ENCODE data around the gene FAM47E.
"Not testable (repeated sequence)": the region's sequence is repeated elsewhere in the genome, so short reads cannot be mapped to it uniquely, and the experiment has no call there.

Gene FAM47E

DNA sequence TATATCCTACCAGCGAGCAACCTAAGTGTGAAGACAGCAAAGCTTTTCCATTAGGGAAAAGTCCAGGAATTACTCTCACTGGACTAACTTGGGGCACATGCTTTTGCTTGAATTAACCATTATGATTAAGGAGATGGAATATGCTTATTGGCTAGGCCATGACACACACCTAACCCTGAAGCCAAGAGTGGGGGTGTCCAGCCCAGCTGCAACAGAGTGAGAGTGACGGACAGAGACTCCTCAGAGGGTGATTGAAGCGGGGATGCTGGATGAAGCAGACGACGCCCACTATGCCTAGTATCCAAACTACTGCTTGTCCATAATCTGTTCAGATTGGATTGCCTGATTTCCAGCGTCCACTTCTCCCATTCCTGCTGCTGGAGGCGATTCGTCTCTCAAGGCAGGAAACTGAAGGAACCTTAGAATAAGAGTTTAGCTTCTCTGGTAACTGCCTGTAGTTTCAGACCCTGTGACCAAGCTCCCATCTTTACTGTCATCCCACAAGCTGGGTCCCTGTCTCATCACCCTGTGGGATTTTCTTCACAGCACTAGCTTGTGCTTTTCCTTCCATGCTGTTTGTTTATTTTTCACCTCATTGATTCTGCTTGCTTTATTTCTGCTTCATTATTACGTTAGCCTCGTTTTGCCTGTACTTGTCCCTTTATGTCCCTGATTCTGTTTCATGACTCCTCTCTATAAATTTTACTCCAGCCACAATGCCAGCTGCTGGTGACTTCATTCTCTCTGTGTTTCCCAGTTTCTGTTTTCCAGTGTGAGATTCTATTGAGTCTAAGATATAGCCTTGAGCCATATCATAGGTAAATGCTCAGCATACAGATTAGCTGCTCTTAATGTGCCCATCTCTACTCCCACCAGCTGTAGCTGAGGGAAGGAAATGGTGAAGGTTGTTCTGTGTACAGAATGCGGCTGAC, 19.0 kb downstream of the FAM47E start:
- DNase-seq, result no peak

GRCh38 chr4:76271248-76271647, 19.7 kb downstream of the FAM47E start:
- DNase-seq, result no peak

GRCh38 chr4:76272073-76272472, 20.6 kb downstream of the FAM47E start:
- no peak for DNase-seq

DNA sequence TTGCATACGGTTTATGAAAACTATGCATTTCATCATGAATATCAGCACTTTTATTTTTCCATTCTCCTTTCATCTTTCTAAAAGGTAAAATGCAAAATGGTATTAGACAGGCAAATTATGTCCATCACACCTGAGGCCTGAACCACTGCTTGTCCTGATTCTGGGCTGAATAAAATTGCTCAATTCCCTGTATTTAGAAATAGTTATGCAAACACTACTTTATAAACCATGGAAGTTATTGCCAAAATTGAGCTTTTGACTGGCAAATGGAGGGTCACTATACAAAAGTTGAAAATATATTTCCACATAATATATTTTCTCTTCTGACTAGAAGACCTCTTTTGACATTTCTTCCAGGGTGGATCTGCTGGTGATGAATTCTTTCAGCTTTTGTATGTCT, 21.1 kb downstream of the FAM47E start:
- DNase-seq, result no peak

DNA sequence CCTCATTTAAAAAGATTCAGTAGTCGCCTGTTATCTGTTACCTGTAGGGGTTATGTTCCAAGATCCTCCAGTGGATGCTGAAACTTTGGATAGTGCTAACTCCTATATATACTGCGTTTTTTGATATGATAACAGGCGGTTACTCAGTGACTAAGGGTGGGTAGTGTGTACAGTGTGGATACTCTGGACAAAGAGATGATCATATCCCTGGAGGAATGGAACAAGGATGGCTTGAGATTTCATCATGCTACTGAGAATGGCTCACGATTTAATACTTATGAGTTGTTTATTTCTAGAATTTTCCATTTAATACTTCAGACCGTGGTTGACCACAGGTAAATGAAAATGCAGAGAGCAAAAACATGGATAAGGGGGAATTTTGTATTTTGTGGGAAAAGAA, 21.5 kb downstream of the FAM47E start:
- no peak for DNase-seq

- no peak for DNase-seq
Observed at GRCh38 chr4:76275486-76276124, 24.1 kb downstream of the FAM47E start.

- DNase-seq, result no peak
Observed at GRCh38 chr4:76276813-76277212, 25.3 kb downstream of the FAM47E start.

- DNase-seq, result no peak
Observed at GRCh38 chr4:76277667-76278066, 26.1 kb downstream of the FAM47E start.

- DNase-seq, result no peak
Observed at GRCh38 chr4:76278583-76278982, 27.1 kb downstream of the FAM47E start.

GRCh38 chr4:76279462-76279861, 27.9 kb downstream of the FAM47E start:
- DNase-seq, result no peak

DNA sequence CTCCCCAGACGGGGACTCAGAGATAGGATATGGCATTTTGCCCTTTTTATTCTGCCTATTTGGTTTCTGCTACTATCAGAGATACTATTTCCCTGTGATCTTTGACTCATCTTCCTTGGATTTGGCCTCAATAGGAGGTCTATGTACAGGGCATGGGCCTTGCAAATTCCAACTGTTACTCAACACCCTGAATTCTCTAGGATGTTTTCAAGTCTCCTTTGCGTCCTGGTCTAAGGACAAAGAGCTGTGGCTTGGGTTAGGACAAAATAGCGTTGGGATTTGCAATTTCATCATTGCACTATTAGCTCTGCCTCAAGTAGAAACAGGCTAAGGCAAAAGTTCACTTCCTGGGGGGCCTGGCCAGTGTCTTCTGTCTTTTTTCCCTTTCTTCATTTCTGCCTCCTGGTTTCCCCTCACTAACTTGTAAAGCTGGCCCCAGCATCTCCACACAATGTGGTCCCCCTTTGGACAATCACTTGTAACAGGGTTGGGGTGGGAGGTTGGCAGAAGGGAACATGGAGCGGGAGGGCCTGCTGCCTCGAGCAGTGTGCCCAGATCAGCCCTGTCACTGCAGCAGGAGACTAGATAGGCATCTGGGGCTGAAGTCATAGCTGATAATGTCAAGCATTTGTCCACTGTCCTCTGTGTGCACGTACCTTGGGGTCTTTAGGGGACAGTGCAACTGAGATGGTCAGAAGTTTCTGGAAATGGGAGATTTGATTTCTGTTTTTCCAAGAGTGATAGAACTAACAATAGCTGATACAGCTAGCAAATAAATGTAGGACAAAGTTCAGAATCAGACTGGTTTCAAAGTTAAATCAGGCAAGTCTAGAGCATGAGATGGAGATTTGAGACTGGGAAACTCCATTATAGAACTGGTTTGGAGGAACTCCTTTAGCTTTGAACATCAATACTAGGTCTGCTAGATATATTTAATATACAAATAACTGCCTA, 29.2 kb downstream of the FAM47E start:
- DNase-seq, result no peak

- DNase-seq, result not testable (repeated sequence)
Observed at GRCh38 chr4:76281594-76281993, 30.1 kb downstream of the FAM47E start.

DNA sequence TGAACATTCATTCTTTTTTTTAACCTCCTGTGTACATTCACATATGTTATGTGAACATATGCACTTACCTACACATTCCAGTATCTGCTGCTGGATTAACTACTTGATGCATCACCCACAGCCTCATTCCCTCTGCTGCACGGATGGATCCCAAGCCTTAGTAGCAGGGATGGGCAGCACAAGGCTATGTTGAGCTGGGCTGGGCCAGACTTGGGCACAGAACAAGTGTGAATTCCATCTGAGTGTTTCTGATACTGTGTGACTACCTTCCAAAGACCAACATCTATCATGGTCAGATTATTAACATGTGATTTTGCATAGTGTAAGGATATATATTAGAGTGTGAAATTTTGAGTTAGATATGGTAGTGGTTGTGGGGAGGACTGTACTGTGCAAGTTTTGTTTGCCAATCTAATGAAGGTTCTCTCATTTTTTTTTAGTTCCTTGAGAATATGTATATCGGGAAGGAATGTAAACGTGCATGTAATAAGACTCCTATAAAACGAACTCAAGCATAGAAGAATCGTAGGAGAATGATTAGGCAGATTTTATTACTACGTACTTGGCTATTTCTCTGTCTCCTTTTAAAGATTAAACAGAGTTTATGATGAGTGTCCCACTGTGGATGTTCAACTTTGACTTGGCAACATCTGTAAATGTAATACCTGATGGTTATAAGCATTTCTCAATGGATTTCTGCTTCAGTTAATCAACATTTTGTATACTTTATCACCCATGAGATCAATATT, 31.6 kb downstream of the FAM47E start:
- no peak for DNase-seq

GRCh38 chr4:76283900-76284299, 32.4 kb downstream of the FAM47E start:
- no peak for DNase-seq

DNA sequence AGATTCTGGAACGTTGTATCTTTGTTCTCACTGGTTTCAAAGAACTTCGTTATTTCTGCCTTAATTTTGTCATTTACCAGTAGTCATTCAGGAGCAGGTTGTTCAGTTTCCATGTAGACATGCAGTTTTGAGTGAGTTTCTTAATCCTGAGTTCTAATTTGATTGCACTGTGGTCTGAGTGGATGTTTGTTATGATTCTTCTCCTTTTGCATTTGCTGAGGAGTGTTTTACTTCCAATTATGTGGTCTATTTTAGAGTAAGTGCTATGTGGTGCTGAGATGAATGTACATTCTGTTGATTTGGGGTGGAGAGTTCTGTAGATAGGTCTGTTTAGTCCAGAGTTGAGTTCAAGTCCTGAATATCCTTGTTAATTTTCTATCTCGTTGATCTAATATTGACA, 36.3 kb downstream of the FAM47E start:
- DNase-seq, result not testable (repeated sequence)

DNA sequence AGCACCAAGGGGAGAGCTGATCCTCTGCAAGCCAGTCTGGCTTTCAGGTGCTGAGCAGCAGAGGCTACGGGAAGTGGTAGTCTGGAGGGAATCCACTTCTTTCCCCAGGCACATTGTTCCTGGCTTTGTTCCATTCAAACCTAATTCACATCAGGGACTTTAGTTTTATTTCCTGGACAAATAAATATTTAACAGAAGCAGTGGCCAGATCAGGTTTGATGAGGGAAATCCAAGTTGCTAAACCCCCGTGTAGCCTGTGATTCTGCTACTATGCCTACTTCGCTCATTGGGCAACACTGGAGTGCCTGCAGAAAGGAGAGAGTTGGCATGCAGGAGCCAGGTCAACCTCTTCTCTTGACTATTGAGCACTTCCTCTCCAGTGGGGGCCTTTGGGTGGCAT, 41.2 kb downstream of the FAM47E start:
- no peak for DNase-seq

- no peak for DNase-seq
Observed at GRCh38 chr4:76293772-76294171, 42.3 kb downstream of the FAM47E start.

- no peak for DNase-seq
Observed at GRCh38 chr4:76296286-76296820, 44.8 kb downstream of the FAM47E start.

DNA sequence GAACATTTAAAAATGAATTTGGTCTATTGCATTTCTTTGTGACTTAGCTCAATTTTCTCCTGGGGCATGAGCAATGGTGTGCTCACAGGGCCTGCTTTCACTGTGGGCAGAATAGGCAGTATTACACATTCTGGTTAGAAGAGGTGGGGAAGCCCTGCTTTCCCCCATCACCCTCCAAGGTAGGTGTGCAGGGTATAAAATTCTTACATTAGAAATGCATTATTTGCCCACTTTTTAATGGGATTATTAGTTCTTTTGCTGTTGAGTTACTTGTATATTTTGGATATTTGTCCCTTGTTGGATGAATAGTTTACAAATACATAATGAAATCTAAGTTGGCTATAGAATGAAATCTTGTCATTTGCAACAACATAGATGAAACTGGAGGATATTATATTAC, 46.7 kb downstream of the FAM47E start:
- no peak for DNase-seq

- DNase-seq, result no peak
Observed at GRCh38 chr4:76300012-76300411, 48.5 kb downstream of the FAM47E start.

DNA sequence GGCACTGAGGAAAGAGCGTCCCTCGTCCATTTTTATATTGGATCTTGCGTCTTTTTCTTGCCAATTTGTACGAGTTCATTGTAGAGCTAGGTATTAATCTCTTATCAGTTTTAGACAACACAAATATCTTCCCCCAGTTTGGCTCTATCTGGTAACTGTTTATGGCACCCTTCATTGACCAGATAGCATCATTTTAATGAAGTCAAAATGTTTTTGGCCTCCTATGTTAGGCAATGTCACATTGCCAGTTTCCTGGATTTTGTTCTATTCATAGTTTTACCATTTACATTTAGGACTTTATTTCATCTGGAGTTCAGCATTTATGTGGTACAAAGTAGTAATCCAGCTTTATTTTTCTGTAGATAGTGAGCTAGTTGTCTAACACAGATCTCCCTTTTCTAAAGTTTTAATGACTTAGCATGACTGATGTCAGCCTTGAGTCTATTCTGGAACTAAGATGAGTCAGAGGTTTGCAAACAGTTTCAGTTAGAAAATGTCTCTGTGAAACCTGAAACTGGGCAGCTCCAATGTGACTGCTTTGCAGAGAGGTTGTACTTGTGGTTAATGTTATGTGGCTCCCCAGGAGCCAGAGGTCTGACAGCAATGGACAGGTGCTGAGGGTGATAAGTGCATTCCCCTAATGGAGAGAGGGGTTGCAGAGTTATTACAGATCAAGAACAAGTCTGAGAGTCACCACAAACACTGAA, 49.7 kb downstream of the FAM47E start:
- no peak for DNase-seq

GRCh38 chr4:76301775-76302162, 50.2 kb downstream of the FAM47E start:
- no peak for DNase-seq
